ENCODE measurements around the gene MDH1.
"Not testable (repeated sequence)": the region's sequence is repeated elsewhere in the genome, so short reads cannot be mapped to it uniquely, and the experiment has no call there.

Gene MDH1

DNA sequence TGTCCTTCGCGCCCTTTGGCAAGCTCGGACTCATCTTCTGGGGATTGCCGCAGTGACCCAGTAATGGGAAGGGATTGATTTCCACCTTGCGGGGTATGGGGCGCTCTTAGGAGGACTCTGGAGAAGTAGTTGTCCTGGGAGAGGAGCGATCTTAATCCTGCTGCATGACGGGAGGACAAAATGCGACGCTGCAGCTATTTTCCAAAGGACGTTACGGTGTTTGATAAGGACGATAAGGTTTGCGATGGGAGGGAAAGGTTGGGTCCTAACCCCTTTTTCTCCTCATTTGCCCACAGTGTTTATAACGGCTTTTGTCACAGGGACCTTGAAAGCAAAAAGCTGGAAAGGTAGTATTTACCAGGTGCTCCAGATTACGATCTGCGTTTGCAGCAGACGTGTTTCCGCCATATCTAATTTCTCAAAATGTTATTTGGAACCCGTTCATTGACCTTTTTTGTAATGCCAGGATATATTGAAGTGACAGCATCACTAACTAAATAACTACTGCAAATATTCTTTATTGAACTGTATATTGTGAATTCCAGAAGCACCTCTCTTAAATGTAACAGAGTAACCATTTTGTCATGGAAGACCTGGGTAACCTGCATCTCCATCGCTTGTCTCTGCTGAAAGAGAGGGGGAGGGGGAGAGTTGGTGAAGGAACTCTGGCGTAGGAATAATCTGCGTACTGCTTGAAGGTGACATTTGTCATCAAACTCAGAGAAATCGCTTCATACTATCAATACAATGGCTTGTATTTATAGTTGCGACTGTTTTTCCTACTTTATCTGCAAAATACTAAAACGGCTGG lies 590 bp downstream of the MDH1 start:
- no peak for DNase-seq (ENCODE audit: low read depth in 3 of 3)

DNA sequence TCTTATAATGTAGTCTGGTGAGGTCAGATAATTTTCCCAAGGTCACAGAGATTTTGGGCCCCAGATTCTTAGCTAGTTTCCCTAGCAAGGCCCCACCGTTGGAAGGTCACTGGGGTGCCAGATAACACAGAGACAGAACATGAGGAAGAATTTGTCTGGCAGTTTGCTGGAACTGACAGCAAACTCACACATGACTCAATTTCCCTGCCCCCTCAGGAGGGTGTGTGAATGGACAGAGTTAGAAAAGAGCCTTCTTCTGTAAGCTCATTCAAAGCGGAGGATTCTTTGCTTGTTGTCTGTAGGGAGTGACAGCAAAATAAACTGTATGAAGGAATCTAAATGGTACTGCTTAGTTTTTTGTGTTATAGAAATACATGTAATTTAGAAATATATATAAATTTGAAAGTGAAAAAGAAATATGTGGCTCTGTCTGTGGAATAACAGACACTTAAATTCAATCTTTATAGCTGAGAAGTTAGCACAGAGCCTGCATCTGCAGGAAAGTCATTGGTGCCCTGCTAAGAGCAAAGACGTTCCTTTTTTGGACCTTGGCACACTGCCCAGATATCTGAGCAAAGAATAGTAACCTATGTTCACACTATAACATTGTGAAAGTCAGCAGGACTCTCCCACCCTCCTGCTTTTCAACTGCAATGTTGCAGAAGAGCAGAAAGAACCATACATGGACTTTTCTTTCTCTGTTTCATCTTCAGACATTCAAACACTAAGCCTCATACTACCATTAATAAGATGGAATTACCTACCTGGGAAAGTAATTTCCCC lies 2.1 kb downstream of the MDH1 start:
- DNase-seq (ENCODE audit: low read depth in 3 of 3) = no peak

- no peak for DNase-seq (ENCODE audit: low read depth in 3 of 3)
Measured at GRCh38 chr2:63591566-63592175, 2.9 kb downstream of the MDH1 start.

GRCh38 chr2:63594660-63595059 lies 5.9 kb downstream of the MDH1 start:
- no peak for DNase-seq (ENCODE audit: low read depth in 3 of 3)

DNA sequence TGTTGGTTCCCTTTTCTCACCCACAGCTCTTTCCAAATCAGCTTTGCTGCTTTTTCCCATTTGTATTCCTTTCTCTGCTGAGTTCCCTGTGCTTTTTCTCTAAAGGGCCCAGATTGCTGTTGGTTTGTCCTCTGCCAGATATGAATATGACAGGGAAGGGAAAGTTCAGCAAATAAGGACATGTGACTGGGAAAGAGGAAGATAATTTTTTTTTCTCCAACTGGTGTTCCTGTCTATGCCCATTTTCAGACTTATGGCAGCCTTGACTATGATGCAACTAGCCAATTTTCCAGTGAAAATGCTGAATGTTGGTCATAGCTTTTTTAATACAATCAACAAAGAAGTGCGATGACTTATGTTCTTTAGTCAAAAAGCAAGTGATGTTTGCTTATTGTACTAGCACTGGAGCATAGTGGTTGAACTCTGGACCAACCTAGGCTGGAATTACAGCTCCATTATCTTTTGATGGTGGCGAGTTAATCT lies 7.7 kb downstream of the MDH1 start:
- no peak for DNase-seq (ENCODE audit: low read depth in 3 of 3)

- no peak for DNase-seq (ENCODE audit: low read depth in 3 of 3)
Measured at GRCh38 chr2:63598981-63599380, 10.2 kb downstream of the MDH1 start.

GRCh38 chr2:63600881-63601460 lies 12.2 kb downstream of the MDH1 start:
- no peak for DNase-seq (ENCODE audit: low read depth in 3 of 3)

DNA sequence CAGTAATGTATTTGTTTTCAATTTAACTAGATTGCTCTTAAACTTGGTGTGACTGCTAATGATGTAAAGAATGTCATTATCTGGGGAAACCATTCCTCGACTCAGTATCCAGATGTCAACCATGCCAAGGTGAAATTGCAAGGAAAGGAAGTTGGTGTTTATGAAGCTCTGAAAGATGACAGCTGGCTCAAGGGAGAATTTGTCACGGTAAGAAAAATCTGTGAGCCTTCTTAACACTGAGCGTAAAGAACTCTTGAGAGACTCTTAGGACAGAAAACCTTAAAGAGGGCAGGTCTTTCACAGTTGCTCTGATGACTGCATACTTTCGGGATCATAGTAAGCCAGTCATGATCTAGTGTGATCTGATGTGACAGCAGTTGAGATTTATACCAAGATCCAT lies 15.9 kb downstream of the MDH1 start:
- DNase-seq (ENCODE audit: low read depth in 3 of 3) = no peak

DNA sequence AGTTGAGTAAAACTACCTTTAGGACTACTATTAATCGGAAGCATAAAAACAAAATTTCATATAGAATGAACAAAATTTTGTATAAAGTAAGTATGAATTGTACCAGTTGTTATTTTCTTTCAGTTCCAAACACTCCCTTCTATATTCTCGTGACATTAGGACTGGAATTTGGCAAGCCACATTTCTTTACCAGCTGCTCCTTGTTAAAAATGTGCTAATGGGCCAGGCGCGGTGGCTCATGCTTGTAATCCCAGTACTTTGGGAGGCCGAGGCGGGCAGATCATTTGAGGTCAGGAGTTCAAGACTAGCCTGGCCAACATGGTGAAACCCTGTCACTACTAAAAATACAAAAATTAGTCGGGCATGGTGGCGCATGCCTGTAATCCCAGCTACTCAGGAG lies 20.1 kb downstream of the MDH1 start:
- not testable (repeated sequence) for DNase-seq (ENCODE audit: low read depth in 3 of 3)

DNA sequence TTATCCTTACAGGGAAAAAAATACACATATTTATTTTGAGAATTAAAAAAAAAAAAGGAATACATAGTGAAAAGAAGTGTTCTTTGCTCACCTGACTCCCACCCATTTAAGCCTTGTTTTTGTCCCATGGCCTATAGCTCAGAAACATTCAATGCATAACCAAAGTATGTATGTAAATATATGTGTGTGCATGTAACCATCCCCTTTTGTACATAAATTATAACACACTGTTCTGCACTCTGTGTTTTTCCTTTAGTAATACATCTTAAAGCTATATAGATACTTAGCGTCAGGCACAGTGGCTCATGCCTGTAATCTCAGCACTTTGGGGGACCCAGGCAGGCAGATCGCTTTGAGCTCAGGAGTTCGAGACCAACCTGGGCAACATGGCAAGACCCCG lies 21.8 kb downstream of the MDH1 start:
- no peak for DNase-seq (ENCODE audit: low read depth in 3 of 3)

GRCh38 chr2:63613391-63613901 lies 24.7 kb downstream of the MDH1 start:
- no peak for DNase-seq (ENCODE audit: low read depth in 3 of 3)

GRCh38 chr2:63614448-63614968 lies 25.7 kb downstream of the MDH1 start:
- DNase-seq (ENCODE audit: low read depth in 3 of 3) = no peak

GRCh38 chr2:63614983-63615945 lies 26.5 kb downstream of the MDH1 start:
- DNase-seq (ENCODE audit: low read depth in 3 of 3) = no peak

DNA sequence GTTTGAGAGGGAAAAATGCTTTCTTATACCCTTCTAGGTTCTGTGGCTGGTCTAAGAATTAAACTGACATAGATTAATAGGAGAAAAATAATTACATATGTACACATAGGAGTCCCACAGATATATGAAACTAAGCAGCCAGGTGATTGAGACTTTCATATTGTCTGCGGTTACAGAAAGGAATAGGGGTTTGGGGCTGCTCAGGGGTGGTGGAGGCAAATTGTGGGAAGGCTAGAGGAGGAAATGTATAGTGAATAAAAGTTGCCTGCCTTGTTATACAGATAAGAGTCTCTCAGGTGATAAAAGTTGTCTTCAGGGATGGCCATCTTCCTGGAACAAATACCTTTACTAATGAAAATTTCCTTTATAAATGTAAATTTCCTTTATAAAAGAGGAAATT lies 28.6 kb downstream of the MDH1 start:
- DNase-seq (ENCODE audit: low read depth in 3 of 3) = no peak

DNA sequence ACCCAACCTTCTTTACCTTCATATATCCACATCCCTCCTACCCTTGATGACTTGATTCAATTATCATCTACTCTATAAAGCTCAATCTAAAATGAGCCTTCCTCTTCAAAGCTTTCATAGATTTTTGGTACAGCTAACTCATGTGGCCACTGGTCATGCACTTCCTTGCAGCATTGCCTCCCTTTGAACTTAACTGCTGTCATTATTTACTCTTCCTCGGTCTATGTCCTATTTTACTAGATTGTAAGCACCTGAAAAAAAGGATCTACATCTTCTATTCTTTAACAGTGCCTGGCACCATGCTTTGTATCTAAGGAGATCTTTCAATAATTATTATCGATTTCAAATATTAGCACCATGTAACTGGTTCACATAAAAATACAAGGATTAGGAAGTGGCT lies 30.6 kb downstream of the MDH1 start:
- DNase-seq (ENCODE audit: low read depth in 3 of 3) = no peak

GRCh38 chr2:63622751-63623150 lies 34.0 kb downstream of the MDH1 start:
- DNase-seq (ENCODE audit: low read depth in 3 of 3) = no peak

- DNase-seq (ENCODE audit: low read depth in 3 of 3) = not testable (repeated sequence)
Measured at GRCh38 chr2:63623763-63624162, 35.0 kb downstream of the MDH1 start.

DNA sequence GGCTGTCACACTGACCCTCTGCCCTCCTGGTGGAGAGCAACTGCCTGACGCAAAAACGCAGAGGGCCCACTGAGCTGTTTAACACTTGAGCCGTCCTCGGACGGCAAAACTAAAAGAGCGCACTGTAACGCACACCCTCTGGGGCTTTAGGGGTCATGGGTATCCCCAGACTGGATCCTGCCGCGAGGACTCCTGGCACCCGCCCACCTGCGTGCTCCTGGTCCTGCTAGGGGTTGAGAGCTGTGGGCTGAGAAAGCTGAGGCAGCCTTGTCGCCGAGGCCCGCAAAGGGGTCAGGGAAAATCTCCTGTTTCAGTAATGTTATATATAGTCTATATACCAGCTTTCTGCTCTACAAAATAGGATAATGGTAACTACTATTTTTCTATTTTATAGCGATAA lies 39.1 kb downstream of the MDH1 start:
- DNase-seq (ENCODE audit: low read depth in 3 of 3) = no peak

DNA sequence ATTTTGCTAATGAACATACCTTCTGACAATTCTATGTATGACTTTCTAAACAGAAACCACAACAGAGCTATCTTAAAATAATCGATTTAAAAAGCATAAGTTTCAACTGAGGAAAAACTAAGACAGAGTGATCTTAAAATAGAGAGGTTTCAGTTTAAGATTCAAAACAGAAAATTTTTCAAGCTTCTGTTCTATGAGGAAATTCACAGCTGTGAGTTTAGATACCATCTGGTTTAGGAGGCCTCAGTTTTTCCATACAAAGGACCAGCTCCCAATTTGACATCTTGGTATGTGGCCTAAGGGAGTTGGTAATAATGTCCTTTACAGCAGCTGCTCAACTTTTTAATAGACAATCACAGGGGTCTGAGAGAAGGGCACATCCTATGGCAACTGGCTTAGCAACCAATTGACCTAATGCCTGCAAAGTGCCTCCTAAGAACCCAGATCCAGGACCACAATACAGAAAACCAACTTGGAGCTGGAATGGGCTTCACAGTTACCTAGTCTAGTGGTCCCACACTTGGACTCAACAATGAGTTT lies 39.7 kb downstream of the MDH1 start:
- DNase-seq (ENCODE audit: low read depth in 3 of 3) = no peak

DNA sequence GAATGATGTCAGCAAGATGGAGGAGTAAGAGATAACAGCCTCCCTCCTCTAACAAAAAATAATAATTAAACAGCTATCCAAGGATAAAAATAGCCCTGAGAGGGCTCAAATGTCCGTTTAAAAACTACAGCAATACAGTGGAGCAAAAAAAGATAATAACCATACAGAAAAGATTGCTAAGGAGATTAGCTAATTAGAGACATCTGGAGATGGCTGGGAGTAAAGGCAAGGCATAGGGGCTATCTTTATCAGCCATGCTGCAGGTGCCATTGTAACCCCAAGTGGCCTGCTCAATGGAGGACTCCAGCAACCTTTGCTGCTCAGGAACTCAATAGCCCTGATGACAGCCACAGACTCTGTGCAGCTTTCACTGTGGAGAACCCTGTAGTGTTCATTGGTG lies 42.7 kb downstream of the MDH1 start:
- no peak for DNase-seq (ENCODE audit: low read depth in 3 of 3)

Data from stimulated activated CD4-positive, alpha-beta T cell treated with anti-CD3 and anti-CD28 coated beads, TNF-alpha, amount 100 ng/mL, for 24 hours (primary cell).